NB4 (cell line): ENCODE measurements around the gene S1PR3.

Experiments used
- CTCF ChIP-seq: IDR thresholded peaks from one replicate; pipeline ENCODE4 v1.5.1; 2012; ENCODE audit warnings: low read depth, low read length
- MAX ChIP-seq: IDR thresholded peaks from 2 replicates; pipeline ENCODE4 v1.6.1; 2011; ENCODE audit warnings: low read depth, low read length
- MYC ChIP-seq: IDR thresholded peaks from 2 replicates; pipeline ENCODE4 v1.6.1; 2011; ENCODE audit warnings: low read depth, low read length
- POLR2A ChIP-seq: IDR thresholded peaks from 2 replicates; pipeline ENCODE4 v1.6.1; 2011; ENCODE audit warnings: mild to moderate bottlenecking; ENCODE audit not compliant: insufficient read length; ENCODE audit errors: extremely low read depth

DNA sequence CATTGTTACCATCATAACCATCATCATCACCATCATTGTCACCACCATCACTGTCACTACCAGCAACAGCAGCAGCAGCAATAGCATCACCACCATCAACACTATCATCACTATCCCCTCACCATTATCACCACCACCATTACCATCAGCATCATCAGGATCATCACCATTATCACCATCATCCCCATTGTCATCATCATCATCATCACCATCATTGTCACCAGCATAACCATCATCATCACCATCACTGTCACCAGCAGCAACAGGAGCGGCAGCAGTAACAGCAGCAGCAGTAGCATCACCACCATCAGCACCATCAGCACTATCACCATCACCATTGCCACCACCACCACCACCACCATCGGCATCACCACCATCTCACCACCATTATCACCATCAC, 48.4 kb downstream of the S1PR3 start:
- TF ChIP-seq POLR2A: no peak
- no peak for TF ChIP-seq CTCF
- no peak for TF ChIP-seq MAX
- TF ChIP-seq MYC: no peak
